Mononuclear cell (primary cell): Measurements from ENCODE around the gene C3orf85. TPM values are rescaled to one million over a fixed set of nuclear protein-coding genes. Genes with fewer than 3 reads are reported as not detected.

Experiments
- H3K27me3 ChIP-seq: 2 replicates; pipeline ENCODE4 v1.6.0; 2011; ENCODE audit warnings: low read length, control low read depth; ENCODE audit not compliant: insufficient read depth
- H3K4me1 ChIP-seq: 2 replicates; pipeline ENCODE4 v1.5.1; 2011; ENCODE audit warnings: mild to moderate bottlenecking, low read length, control low read depth; ENCODE audit not compliant: insufficient read depth
- H3K4me3 ChIP-seq: 2 replicates; pipeline ENCODE4 v1.5.1; 2011; ENCODE audit warnings: mild to moderate bottlenecking, low read length, moderate library complexity
- H3K9me3 ChIP-seq: 2 replicates; pipeline ENCODE4 v1.5.1; 2011; ENCODE audit warnings: low read depth, mild to moderate bottlenecking, control low read depth, low read length
- total RNA-seq: library from RNA; depleted of rRNA; stranded (reverse); fragments of >200 nt; gene quantifications from one replicate; pipeline ENCODE4 v1.2.3, GENCODE V29; 2012

Gene C3orf85
- total RNA-seq, 1 donor = not detected

DNA sequence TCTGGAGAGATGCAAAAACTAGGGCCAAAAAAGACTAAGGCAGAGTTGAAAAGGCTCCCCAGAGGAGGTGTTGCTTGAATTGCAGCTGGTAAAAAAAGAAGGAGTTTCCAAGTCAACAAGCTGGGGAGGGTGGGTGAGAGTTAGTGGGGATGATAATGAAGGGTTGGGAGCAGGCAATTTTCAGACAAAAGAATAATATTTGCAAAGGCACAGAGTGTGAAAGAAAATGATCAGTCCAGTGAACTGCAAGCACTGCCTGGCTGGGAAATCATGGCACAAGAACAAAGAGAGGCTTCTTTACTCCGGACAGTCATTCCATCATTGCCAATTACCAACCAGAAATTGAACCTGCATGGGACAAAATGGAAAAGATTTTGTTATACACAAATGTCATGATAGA lies 42.2 kb downstream of the C3orf85 start:
- no peaks in the 10 kb centered on the region for H3K4me1 ChIP-seq
- no peaks in the 10 kb centered on the region for H3K9me3 ChIP-seq
- H3K4me3 ChIP-seq = no peak overlapping the region
- H3K27me3 ChIP-seq = no peaks in the 10 kb centered on the region

DNA sequence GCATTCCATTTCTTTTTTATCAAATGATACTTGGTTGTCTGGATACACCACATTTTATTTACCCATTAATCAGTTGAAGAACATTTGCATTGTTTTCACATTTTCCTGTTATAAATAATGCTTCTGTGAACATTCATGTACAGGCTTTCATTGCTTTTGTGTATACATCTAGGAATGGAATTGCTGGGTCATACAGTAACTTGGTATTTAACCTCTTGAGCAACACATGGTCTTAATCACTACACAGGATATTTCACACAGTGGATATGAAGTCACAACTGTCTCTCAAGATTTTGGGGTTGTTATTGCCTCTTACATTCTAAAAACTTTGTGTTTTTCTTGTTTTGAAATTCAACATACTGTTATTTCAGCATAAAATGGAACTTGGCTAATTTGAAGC lies 48.2 kb downstream of the C3orf85 start:
- Histone ChIP-seq H3K4me3 (no peak overlapping the region), H3K27me3 (no peaks in the 10 kb centered on the region), H3K9me3 (no peaks in the 10 kb centered on the region), H3K4me1 (no peaks in the 10 kb centered on the region)

GRCh38 chr3:109187390-109187789 lies 50.9 kb downstream of the C3orf85 start:
- H3K27me3 ChIP-seq = no peaks in the 10 kb centered on the region
- no peak overlapping the region for H3K4me3 ChIP-seq
- H3K9me3 ChIP-seq = no peaks in the 10 kb centered on the region
- H3K4me1 ChIP-seq = no peaks in the 10 kb centered on the region

- Histone ChIP-seq H3K4me3 (no peak overlapping the region), H3K27me3 (no peaks in the 10 kb centered on the region), H3K4me1 (no peaks in the 10 kb centered on the region), H3K9me3 (no peaks in the 10 kb centered on the region)
Measured at GRCh38 chr3:109188741-109189140, 52.2 kb downstream of the C3orf85 start.

- Histone ChIP-seq H3K4me3 (no peak overlapping the region), H3K4me1 (no peaks in the 10 kb centered on the region), H3K27me3 (no peaks in the 10 kb centered on the region), H3K9me3 (no peaks in the 10 kb centered on the region)
Measured at GRCh38 chr3:109191421-109191820, 54.9 kb downstream of the C3orf85 start.

DNA sequence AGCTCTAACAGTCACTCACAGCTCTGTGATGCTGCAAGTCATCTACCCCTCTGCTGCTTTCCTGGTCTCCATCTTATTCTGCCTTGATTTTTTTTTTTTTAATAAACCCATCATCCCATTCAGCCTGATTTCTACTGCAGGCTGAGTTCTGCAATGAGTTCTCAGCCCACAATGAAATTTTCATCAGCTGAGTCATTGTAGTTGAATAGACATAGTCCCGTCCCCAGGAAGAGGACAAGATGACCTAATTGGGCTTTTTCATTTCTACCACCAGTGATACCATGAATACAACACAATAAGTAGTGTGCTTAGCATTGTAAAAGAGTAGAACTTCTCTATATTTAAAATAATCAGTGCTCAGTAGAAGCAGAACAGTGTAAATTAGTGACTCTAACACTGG lies 59.3 kb downstream of the C3orf85 start:
- H3K4me1 ChIP-seq = no peaks in the 10 kb centered on the region
- H3K27me3 ChIP-seq = no peaks in the 10 kb centered on the region
- no peak overlapping the region for H3K4me3 ChIP-seq
- no peaks in the 10 kb centered on the region for H3K9me3 ChIP-seq

Other genes with a start within 250 kb of the C3orf85 start
- gene GUCA1C, start 182.8 kb upstream of the C3orf85 start, total RNA-seq = not detected
- 0.84 TPM for gene MORC1, start 18.6 kb upstream of the C3orf85 start, total RNA-seq
- gene DPPA2, start 179.8 kb downstream of the C3orf85 start, total RNA-seq = not detected
- gene DPPA4, start 200.8 kb downstream of the C3orf85 start, total RNA-seq = 2.9 TPM